ENCODE measurements around the gene LNPK.

DNA sequence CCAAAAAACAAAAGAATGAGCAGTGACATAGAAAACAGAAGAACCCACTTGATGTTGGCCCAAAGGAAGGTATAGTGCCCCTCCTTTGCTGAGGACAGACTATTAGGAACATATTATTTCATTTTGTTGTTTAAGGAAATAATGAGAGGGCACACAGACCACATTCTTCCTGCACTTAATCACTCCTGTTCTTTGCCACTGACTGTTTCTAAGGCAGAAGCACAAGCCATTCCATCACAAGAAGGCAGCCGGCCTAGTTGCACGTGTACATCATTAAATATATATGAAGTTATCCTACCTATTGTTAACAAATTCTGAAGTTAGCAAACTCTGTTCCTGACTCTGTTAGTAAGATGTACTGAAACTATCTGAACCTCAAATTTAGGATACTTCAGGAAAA, 110.0 kb downstream of the LNPK start:
- TF ChIP-seq POLR2A (IDR thresholded peaks at IDR 0.05; ENCODE audit: low read length) (no peak), GATA1 (IDR thresholded peaks at IDR 0.05; ENCODE audit: low read depth, low read length) (no peak)

All from erythroblast (primary cell).